Measurements from ENCODE around the gene LANCL2. TPM values are rescaled to one million over a fixed set of nuclear protein-coding genes. Genes with fewer than 3 reads are reported as not detected.

The LANCL2 gene
- total and polyA plus RNA-seq, 9 of the 15 experiments (the other 6 are each of a cell fraction or from before 2014, with no cell fraction given) = 5.3 to 18.5 (median 13.5) TPM

DNA sequence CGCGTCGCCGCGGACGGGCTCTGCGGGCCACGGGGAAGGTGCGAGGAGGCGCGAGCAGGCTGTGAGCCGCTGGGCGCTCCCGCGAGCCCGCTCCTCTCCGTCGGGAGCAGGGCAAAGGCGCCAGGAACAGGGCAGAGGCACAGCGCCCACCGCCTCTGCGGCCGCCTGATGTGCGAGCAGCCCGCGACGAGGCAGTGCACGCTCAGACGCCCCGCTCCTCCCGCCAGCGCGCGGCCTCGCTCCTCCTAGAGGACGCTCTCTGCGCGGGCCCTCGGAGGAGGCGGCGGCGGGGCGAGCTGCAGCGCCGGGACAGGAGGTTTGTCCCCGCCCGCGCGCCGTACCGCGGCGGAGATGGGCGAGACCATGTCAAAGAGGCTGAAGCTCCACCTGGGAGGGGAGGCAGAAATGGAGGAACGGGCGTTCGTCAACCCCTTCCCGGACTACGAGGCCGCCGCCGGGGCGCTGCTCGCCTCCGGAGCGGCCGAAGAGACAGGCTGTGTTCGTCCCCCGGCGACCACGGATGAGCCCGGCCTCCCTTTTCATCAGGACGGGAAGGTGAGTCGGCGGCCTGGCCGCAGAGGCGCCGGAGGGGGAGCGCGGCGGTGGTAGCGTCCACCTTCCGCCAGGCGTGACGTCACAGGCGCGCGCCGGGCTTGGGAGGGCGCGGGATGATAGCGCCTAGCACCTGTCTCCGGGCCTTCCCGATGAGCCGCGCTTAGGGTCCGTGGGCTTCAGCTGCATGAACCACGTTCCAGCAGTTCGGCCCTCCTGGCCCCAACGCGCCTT, 731 bp downstream of the LANCL2 start (continued):
- TF ChIP-seq, protein P1, sequence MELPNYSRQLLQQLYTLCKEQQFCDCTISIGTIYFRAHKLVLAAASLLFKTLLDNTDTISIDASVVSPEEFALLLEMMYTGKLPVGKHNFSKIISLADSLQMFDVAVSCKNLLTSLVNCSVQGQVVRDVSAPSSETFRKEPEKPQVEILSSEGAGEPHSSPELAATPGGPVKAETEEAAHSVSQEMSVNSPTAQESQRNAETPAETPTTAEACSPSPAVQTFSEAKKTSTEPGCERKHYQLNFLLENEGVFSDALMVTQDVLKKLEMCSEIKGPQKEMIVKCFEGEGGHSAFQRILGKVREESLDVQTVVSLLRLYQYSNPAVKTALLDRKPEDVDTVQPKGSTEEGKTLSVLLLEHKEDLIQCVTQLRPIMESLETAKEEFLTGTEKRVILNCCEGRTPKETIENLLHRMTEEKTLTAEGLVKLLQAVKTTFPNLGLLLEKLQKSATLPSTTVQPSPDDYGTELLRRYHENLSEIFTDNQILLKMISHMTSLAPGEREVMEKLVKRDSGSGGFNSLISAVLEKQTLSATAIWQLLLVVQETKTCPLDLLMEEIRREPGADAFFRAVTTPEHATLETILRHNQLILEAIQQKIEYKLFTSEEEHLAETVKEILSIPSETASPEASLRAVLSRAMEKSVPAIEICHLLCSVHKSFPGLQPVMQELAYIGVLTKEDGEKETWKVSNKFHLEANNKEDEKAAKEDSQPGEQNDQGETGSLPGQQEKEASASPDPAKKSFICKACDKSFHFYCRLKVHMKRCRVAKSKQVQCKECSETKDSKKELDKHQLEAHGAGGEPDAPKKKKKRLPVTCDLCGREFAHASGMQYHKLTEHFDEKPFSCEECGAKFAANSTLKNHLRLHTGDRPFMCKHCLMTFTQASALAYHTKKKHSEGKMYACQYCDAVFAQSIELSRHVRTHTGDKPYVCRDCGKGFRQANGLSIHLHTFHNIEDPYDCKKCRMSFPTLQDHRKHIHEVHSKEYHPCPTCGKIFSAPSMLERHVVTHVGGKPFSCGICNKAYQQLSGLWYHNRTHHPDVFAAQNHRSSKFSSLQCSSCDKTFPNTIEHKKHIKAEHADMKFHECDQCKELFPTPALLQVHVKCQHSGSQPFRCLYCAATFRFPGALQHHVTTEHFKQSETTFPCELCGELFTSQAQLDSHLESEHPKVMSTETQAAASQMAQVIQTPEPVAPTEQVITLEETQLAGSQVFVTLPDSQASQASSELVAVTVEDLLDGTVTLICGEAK (IDR thresholded peaks at IDR 0.05) = peak; percentile 79
- TF ChIP-seq, protein P1 (CRISPR knock-in tag; IDR thresholded peaks at IDR 0.05) = no peak
- TF ChIP-seq TAF15 (IDR thresholded peaks at IDR 0.05; ENCODE audit: low read depth, low read length) = no peak
- peak; percentile 56; the same call in 1 of the 2 replicates for TF ChIP-seq PML (IDR thresholded peaks at IDR 0.05; ENCODE audit: low read length)
- TF ChIP-seq, protein P2, sequence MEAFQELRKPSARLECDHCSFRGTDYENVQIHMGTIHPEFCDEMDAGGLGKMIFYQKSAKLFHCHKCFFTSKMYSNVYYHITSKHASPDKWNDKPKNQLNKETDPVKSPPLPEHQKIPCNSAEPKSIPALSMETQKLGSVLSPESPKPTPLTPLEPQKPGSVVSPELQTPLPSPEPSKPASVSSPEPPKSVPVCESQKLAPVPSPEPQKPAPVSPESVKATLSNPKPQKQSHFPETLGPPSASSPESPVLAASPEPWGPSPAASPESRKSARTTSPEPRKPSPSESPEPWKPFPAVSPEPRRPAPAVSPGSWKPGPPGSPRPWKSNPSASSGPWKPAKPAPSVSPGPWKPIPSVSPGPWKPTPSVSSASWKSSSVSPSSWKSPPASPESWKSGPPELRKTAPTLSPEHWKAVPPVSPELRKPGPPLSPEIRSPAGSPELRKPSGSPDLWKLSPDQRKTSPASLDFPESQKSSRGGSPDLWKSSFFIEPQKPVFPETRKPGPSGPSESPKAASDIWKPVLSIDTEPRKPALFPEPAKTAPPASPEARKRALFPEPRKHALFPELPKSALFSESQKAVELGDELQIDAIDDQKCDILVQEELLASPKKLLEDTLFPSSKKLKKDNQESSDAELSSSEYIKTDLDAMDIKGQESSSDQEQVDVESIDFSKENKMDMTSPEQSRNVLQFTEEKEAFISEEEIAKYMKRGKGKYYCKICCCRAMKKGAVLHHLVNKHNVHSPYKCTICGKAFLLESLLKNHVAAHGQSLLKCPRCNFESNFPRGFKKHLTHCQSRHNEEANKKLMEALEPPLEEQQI (IDR thresholded peaks at IDR 0.05) = peak; percentile 82
- TF ChIP-seq NR1H2 (CRISPR knock-in tag; IDR thresholded peaks at IDR 0.05) = no peak
- TF ChIP-seq CBX8 (IDR thresholded peaks at IDR 0.05; ENCODE audit: borderline replicate concordance, extremely low read depth, low read depth, low read length, poor library complexity, severe bottlenecking) = no peak
- peak; percentile 87 for TF ChIP-seq SUPT5H (IDR thresholded peaks at IDR 0.05)
- TF ChIP-seq HSF4 (CRISPR knock-in tag; IDR thresholded peaks at IDR 0.05; ENCODE audit: borderline replicate concordance) = no peak
- TF ChIP-seq, protein P3, sequence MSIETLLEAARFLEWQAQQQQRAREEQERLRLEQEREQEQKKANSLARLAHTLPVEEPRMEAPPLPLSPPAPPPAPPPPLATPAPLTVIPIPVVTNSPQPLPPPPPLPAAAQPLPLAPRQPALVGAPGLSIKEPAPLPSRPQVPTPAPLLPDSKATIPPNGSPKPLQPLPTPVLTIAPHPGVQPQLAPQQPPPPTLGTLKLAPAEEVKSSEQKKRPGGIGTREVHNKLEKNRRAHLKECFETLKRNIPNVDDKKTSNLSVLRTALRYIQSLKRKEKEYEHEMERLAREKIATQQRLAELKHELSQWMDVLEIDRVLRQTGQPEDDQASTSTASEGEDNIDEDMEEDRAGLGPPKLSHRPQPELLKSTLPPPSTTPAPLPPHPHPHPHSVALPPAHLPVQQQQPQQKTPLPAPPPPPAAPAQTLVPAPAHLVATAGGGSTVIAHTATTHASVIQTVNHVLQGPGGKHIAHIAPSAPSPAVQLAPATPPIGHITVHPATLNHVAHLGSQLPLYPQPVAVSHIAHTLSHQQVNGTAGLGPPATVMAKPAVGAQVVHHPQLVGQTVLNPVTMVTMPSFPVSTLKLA (conservative IDR thresholded peaks at IDR 0.05) = peak in 1 of 2 experiments; percentile 86
- no peak for TF ChIP-seq CBX5 (IDR thresholded peaks at IDR 0.05; ENCODE audit: borderline replicate concordance, low read depth)
- TF ChIP-seq KDM4B (IDR thresholded peaks at IDR 0.05; ENCODE audit: borderline replicate concordance in 2 of 2, low read depth in 1 of 2) = peak in 1 of 2 experiments; percentile 62; a peak in 1 of 4 replicates
- TF ChIP-seq CAMTA2 (CRISPR knock-in tag; conservative IDR thresholded peaks at IDR 0.05) = no peak
- TF ChIP-seq KLF13 (tag; IDR thresholded peaks at IDR 0.05; ENCODE audit: borderline replicate concordance, low read depth) = no peak
